Measurements from ENCODE around the gene SUCO. TPM values are rescaled to one million over a fixed set of nuclear protein-coding genes. Genes with fewer than 3 reads are reported as not detected.

Gene SUCO
- polyA plus RNA-seq, 2 of the 4 experiments (the other 2 are of a cell fraction), result 10.3 to 21.8 TPM

DNA sequence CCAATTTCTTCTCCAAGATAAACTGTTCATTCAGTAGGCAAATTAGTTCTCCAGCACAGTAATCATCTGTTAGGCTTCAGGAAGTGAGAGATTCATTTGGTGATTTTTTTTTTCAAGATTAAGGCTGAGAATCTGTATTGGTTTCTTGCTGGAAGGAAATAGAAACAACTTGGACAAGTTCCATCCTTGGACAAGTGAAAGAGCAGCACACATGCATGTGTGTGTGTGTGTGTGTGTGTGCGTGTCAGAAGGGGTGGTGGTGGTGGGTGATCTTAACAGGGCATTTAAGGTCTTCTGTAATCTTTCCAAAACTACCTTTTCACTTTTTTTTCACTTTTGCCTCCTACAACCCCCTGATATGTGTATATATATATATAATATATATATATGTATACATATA, 15.9 kb upstream of the SUCO start (continued):
- TF ChIP-seq, protein P1, sequence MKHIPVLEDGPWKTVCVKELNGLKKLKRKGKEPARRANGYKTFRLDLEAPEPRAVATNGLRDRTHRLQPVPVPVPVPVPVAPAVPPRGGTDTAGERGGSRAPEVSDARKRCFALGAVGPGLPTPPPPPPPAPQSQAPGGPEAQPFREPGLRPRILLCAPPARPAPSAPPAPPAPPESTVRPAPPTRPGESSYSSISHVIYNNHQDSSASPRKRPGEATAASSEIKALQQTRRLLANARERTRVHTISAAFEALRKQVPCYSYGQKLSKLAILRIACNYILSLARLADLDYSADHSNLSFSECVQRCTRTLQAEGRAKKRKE (CRISPR knock-in tag; IDR thresholded peaks at IDR 0.05; ENCODE audit: low read depth), result no peak

DNA sequence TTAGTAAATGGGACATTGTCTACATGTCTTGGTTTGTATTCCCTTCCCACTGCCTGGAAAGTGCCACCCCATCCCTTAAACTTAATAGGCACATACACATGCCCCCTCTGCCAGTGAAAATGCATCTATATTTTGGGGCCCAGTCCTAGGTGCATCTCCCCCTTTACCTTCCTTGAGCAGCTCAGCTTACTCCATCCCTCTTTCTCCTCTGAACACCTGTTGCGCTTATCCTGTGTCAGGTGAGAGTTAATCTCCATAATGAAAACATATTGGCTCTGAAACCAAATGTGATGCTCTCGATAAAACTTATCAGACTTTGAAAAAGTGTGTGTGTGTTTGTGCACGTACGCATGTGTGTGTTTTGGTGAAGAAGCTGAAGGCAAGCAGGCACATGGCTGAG, 15.4 kb upstream of the SUCO start:
- no peak for ATAC-seq
- H3K4me2 ChIP-seq, result no peak overlapping the region
- no peaks in the 10 kb centered on the region for H3K4me1 ChIP-seq
- FAIRE-seq, result no peak
- WGBS (ENCODE audit: missing lambda C conversion rate), result 85% methylated on average over 4 of the region's 4 CpGs
- H3K4me3 ChIP-seq, result no peak overlapping the region
- ChIA-PET CTCF (no interaction called here), POLR2A (no interaction called here)
- H3K9me3 ChIP-seq, result no peaks in the 10 kb centered on the region; the same call in 2 of the 3 replicates
- no peak for DNase-seq (ENCODE audit: low read depth in 1 of 2, low spot score in 1 of 2)
- H3K27ac ChIP-seq, result no peak overlapping the region
- TF ChIP-seq, protein P2, sequence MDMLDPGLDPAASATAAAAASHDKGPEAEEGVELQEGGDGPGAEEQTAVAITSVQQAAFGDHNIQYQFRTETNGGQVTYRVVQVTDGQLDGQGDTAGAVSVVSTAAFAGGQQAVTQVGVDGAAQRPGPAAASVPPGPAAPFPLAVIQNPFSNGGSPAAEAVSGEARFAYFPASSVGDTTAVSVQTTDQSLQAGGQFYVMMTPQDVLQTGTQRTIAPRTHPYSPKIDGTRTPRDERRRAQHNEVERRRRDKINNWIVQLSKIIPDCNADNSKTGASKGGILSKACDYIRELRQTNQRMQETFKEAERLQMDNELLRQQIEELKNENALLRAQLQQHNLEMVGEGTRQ (IDR thresholded peaks at IDR 0.05), result no peak
- no peak for TF ChIP-seq EHMT2 (IDR thresholded peaks at IDR 0.05; ENCODE audit: low read depth)
- no peak for TF ChIP-seq NPAS2 (CRISPR knock-in tag; IDR thresholded peaks at IDR 0.05; ENCODE audit: borderline replicate concordance)
- TF ChIP-seq, protein P3, sequence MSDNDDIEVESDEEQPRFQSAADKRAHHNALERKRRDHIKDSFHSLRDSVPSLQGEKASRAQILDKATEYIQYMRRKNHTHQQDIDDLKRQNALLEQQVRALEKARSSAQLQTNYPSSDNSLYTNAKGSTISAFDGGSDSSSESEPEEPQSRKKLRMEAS (IDR thresholded peaks at IDR 0.05), result no peak
- no peak for TF ChIP-seq FOXS1 (CRISPR knock-in tag; IDR thresholded peaks at IDR 0.05)
- no peak for TF ChIP-seq HEYL (CRISPR knock-in tag; IDR thresholded peaks at IDR 0.05)
- TF ChIP-seq TP53 (CRISPR knock-in tag; IDR thresholded peaks at IDR 0.05), result no peak
- no peak for TF ChIP-seq HDAC2 (IDR thresholded peaks at IDR 0.05)
- no peak for TF ChIP-seq POLR2A (IDR thresholded peaks at IDR 0.05; ENCODE audit: low read length)
- TF ChIP-seq NFE2L2 (conservative IDR thresholded peaks at IDR 0.05; ENCODE audit: low read length), result no peak
- no peak for TF ChIP-seq MAFK (IDR thresholded peaks at IDR 0.05; ENCODE audit: partially characterized antibody)
- TF ChIP-seq FOSL2 (IDR thresholded peaks at IDR 0.05), result no peak
- TF ChIP-seq FOSL2 (CRISPR knock-in tag; IDR thresholded peaks at IDR 0.05), result no peak
- no peak for TF ChIP-seq JUN (IDR thresholded peaks at IDR 0.05)
- TF ChIP-seq SREBF2 (IDR thresholded peaks at IDR 0.05), result no peak
- TF ChIP-seq, protein P1 (CRISPR knock-in tag; IDR thresholded peaks at IDR 0.05; ENCODE audit: low read depth), result no peak
- no peak for TF ChIP-seq PHF8 (IDR thresholded peaks at IDR 0.05; ENCODE audit: borderline replicate concordance, low read depth)
- TF ChIP-seq CBX2 (IDR thresholded peaks at IDR 0.05; ENCODE audit: borderline replicate concordance, low read depth), result no peak
- TF ChIP-seq KDM1A (IDR thresholded peaks at IDR 0.05; ENCODE audit: low read depth), result no peak
- no peak for TF ChIP-seq ZC3H11A (IDR thresholded peaks at IDR 0.05)

DNA sequence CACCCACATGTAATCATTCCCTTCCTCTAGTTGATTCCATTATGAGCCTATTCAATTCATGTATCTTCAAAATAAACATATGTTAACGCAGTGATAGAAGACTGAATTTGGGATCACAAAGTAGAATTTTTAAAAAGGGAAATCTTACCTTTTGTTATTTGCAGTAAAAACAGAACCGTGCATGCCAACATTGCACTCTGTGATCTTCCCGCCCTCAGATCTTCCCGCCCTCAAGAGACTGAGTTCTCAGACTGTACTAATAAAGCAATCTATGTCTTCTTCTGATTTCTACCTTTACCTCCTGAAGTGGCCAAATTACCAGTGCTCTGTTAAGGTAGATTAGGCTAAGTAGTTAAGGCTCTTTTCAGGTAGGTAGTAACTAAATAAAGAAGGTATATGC, 3.6 kb upstream of the SUCO start:
- 78% methylated on average over 4 of the region's 4 CpGs for WGBS (ENCODE audit: missing lambda C conversion rate)
- DNase-seq (ENCODE audit: low read depth in 1 of 2, low spot score in 1 of 2) (no peak), FAIRE-seq (no peak), ATAC-seq (no peak)
- H3K27ac ChIP-seq, result no peak overlapping the region
- POLR2A ChIA-PET, result no interaction called here
- peaks cover 9% of the 10 kb centered on the region; the same call in 2 of the 3 replicates for H3K4me1 ChIP-seq
- no peak overlapping the region for H3K4me3 ChIP-seq
- H3K9me3 ChIP-seq, result no peaks in the 10 kb centered on the region
- CTCF ChIA-PET, result no interaction called here
- no peak overlapping the region for H3K4me2 ChIP-seq
- TF ChIP-seq FOSL2 (IDR thresholded peaks at IDR 0.05) (no peak), FOSL2 (CRISPR knock-in tag; IDR thresholded peaks at IDR 0.05) (no peak), MAZ (IDR thresholded peaks at IDR 0.05; ENCODE audit: borderline replicate concordance, low read depth, low read length) (no peak), EHF (CRISPR knock-in tag; IDR thresholded peaks at IDR 0.05) (no peak), HEYL (CRISPR knock-in tag; IDR thresholded peaks at IDR 0.05) (no peak), RARB (CRISPR knock-in tag; IDR thresholded peaks at IDR 0.05) (no peak), JUN (IDR thresholded peaks at IDR 0.05) (no peak), TP53 (CRISPR knock-in tag; IDR thresholded peaks at IDR 0.05) (no peak), PHF8 (IDR thresholded peaks at IDR 0.05; ENCODE audit: borderline replicate concordance, low read depth) (no peak), HOXA7 (CRISPR knock-in tag; IDR thresholded peaks at IDR 0.05) (no peak), FOSB (CRISPR knock-in tag; IDR thresholded peaks at IDR 0.05) (no peak), POLR2AphosphoS2 (conservative IDR thresholded peaks at IDR 0.05; ENCODE audit: low read length) (no peak), MYC (IDR thresholded peaks at IDR 0.05; ENCODE audit: borderline replicate concordance, low read length) (no peak)
- TF ChIP-seq, protein P4, sequence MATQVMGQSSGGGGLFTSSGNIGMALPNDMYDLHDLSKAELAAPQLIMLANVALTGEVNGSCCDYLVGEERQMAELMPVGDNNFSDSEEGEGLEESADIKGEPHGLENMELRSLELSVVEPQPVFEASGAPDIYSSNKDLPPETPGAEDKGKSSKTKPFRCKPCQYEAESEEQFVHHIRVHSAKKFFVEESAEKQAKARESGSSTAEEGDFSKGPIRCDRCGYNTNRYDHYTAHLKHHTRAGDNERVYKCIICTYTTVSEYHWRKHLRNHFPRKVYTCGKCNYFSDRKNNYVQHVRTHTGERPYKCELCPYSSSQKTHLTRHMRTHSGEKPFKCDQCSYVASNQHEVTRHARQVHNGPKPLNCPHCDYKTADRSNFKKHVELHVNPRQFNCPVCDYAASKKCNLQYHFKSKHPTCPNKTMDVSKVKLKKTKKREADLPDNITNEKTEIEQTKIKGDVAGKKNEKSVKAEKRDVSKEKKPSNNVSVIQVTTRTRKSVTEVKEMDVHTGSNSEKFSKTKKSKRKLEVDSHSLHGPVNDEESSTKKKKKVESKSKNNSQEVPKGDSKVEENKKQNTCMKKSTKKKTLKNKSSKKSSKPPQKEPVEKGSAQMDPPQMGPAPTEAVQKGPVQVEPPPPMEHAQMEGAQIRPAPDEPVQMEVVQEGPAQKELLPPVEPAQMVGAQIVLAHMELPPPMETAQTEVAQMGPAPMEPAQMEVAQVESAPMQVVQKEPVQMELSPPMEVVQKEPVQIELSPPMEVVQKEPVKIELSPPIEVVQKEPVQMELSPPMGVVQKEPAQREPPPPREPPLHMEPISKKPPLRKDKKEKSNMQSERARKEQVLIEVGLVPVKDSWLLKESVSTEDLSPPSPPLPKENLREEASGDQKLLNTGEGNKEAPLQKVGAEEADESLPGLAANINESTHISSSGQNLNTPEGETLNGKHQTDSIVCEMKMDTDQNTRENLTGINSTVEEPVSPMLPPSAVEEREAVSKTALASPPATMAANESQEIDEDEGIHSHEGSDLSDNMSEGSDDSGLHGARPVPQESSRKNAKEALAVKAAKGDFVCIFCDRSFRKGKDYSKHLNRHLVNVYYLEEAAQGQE (IDR thresholded peaks at IDR 0.05), result no peak
- TF ChIP-seq, protein P2 (IDR thresholded peaks at IDR 0.05), result no peak
- TF ChIP-seq, protein P5, sequence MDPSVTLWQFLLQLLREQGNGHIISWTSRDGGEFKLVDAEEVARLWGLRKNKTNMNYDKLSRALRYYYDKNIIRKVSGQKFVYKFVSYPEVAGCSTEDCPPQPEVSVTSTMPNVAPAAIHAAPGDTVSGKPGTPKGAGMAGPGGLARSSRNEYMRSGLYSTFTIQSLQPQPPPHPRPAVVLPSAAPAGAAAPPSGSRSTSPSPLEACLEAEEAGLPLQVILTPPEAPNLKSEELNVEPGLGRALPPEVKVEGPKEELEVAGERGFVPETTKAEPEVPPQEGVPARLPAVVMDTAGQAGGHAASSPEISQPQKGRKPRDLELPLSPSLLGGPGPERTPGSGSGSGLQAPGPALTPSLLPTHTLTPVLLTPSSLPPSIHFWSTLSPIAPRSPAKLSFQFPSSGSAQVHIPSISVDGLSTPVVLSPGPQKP (IDR thresholded peaks at IDR 0.05; ENCODE audit: low read depth, low read length), result no peak

Measured in A549 (cell line).